ENCODE measurements around the gene IFT81.
"Not testable (repeated sequence)": the region's sequence is repeated elsewhere in the genome, so short reads cannot be mapped to it uniquely, and the experiment has no call there.

Gene IFT81

GRCh38 chr12:110124269-110124995, at the start of gene IFT81:
Gene IFT81, plus strand, starts transcription at chr12:110124357. Its CDS starts 3,024 bp downstream, at chr12:110127381.
- no peak for TF ChIP-seq CTCF (IDR thresholded peaks at IDR 0.05; ENCODE audit: low read depth, low read length)
- DNase-seq (ENCODE audit: extremely low read depth, low read depth) = peak; percentile 88

DNA sequence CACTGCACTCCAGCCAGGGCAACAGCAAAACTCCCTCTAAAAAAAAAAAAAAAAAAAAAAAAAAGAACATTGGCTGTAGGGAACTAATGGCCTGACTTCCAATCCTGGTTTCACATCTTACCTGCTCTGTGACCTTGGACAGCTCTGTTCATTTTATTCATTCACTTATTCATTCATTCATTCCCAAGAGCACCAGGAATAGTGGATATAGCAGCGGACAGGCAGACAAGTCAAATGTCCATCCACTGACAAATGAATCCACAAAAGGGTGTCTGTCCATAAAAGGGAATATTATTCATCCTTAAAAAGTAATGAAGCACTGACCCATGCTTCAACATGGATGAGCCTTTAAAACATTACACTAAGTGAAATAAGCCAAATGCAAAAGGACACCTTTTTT, 48.3 kb upstream of the IFT81 start:
- no peak for TF ChIP-seq CTCF (IDR thresholded peaks at IDR 0.05; ENCODE audit: low read depth, low read length)
- no peak for DNase-seq (ENCODE audit: extremely low read depth, low read depth)

- DNase-seq (ENCODE audit: extremely low read depth, low read depth) = no peak
- TF ChIP-seq CTCF (IDR thresholded peaks at IDR 0.05; ENCODE audit: low read depth, low read length) = no peak
These were observed 46.4 kb upstream of the IFT81 start for GRCh38 chr12:110077800-110078199.

GRCh38 chr12:110079477-110080400, 44.4 kb upstream of the IFT81 start:
- DNase-seq (ENCODE audit: extremely low read depth, low read depth) = no peak
- no peak for TF ChIP-seq CTCF (IDR thresholded peaks at IDR 0.05; ENCODE audit: low read depth, low read length)

GRCh38 chr12:110080410-110080809, 43.7 kb upstream of the IFT81 start:
- DNase-seq (ENCODE audit: extremely low read depth, low read depth) = no peak
- TF ChIP-seq CTCF (IDR thresholded peaks at IDR 0.05; ENCODE audit: low read depth, low read length) = no peak

- no peak for TF ChIP-seq CTCF (IDR thresholded peaks at IDR 0.05; ENCODE audit: low read depth, low read length)
- no peak for DNase-seq (ENCODE audit: extremely low read depth, low read depth)
These were observed 39.7 kb upstream of the IFT81 start for GRCh38 chr12:110084314-110085015.

GRCh38 chr12:110088216-110088615, 35.9 kb upstream of the IFT81 start:
- DNase-seq (ENCODE audit: extremely low read depth, low read depth) = not testable (repeated sequence)
